Epithelial cell of esophagus (primary cell): ENCODE measurements around the gene MMP25.

Experiments used
- DNase-seq: peaks from one replicate; pipeline ENCODE4 v3.0.0; 2010; ENCODE audit warnings: low read depth
- H3K4me3 ChIP-seq: 2 replicates; pipeline ENCODE4 v1.5.1; 2011; ENCODE audit warnings: mild to moderate bottlenecking, low read length, control low read depth
- CTCF ChIP-seq: IDR thresholded peaks from 2 replicates; pipeline ENCODE4 v1.5.1; 2011; ENCODE audit warnings: low read depth, mild to moderate bottlenecking, low read length, control low read depth, inconsistent platforms; ENCODE audit not compliant: insufficient read depth; ENCODE audit errors: missing control alignments

MMP25 gene

GRCh38 chr16:3087243-3088235 lies 41.2 kb downstream of the MMP25 start:
- no peak for DNase-seq
- TF ChIP-seq CTCF, result no peak
- H3K4me3 ChIP-seq, result no peak overlapping the region

- H3K4me3 ChIP-seq, result no peak overlapping the region
- no peak for TF ChIP-seq CTCF
- DNase-seq, result no peak
Measured at GRCh38 chr16:3088450-3088849, 42.1 kb downstream of the MMP25 start.

- no peak overlapping the region for H3K4me3 ChIP-seq
- DNase-seq, result no peak
- no peak for TF ChIP-seq CTCF
Measured at GRCh38 chr16:3088925-3089716, 42.8 kb downstream of the MMP25 start.

- H3K4me3 ChIP-seq, result no peak overlapping the region
- TF ChIP-seq CTCF, result no peak
- no peak for DNase-seq
Measured at GRCh38 chr16:3089717-3090592, 43.6 kb downstream of the MMP25 start.

- DNase-seq, result no peak
- no peak overlapping the region for H3K4me3 ChIP-seq
- TF ChIP-seq CTCF, result no peak
Measured at GRCh38 chr16:3091551-3091950, 45.2 kb downstream of the MMP25 start.

- no peak for TF ChIP-seq CTCF
- no peak overlapping the region for H3K4me3 ChIP-seq
- no peak for DNase-seq
Measured at GRCh38 chr16:3092501-3092941, 46.2 kb downstream of the MMP25 start.
